Regular cardiac myocyte (primary cell): ENCODE results near the gene ERCC6L. TPM values are rescaled to one million over a fixed set of nuclear protein-coding genes. Genes with fewer than 3 reads are reported as not detected.

ENCODE experiments used
- total RNA-seq: library from RNA; depleted of rRNA; stranded (reverse); fragments of >200 nt; gene quantifications from 2 replicates; pipeline ENCODE4 v1.2.3, GENCODE V29; 2014

ERCC6L gene, protein sequence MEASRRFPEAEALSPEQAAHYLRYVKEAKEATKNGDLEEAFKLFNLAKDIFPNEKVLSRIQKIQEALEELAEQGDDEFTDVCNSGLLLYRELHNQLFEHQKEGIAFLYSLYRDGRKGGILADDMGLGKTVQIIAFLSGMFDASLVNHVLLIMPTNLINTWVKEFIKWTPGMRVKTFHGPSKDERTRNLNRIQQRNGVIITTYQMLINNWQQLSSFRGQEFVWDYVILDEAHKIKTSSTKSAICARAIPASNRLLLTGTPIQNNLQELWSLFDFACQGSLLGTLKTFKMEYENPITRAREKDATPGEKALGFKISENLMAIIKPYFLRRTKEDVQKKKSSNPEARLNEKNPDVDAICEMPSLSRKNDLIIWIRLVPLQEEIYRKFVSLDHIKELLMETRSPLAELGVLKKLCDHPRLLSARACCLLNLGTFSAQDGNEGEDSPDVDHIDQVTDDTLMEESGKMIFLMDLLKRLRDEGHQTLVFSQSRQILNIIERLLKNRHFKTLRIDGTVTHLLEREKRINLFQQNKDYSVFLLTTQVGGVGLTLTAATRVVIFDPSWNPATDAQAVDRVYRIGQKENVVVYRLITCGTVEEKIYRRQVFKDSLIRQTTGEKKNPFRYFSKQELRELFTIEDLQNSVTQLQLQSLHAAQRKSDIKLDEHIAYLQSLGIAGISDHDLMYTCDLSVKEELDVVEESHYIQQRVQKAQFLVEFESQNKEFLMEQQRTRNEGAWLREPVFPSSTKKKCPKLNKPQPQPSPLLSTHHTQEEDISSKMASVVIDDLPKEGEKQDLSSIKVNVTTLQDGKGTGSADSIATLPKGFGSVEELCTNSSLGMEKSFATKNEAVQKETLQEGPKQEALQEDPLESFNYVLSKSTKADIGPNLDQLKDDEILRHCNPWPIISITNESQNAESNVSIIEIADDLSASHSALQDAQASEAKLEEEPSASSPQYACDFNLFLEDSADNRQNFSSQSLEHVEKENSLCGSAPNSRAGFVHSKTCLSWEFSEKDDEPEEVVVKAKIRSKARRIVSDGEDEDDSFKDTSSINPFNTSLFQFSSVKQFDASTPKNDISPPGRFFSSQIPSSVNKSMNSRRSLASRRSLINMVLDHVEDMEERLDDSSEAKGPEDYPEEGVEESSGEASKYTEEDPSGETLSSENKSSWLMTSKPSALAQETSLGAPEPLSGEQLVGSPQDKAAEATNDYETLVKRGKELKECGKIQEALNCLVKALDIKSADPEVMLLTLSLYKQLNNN
- 0.56 and 11.3 TPM in 2 replicates for total RNA-seq

DNA sequence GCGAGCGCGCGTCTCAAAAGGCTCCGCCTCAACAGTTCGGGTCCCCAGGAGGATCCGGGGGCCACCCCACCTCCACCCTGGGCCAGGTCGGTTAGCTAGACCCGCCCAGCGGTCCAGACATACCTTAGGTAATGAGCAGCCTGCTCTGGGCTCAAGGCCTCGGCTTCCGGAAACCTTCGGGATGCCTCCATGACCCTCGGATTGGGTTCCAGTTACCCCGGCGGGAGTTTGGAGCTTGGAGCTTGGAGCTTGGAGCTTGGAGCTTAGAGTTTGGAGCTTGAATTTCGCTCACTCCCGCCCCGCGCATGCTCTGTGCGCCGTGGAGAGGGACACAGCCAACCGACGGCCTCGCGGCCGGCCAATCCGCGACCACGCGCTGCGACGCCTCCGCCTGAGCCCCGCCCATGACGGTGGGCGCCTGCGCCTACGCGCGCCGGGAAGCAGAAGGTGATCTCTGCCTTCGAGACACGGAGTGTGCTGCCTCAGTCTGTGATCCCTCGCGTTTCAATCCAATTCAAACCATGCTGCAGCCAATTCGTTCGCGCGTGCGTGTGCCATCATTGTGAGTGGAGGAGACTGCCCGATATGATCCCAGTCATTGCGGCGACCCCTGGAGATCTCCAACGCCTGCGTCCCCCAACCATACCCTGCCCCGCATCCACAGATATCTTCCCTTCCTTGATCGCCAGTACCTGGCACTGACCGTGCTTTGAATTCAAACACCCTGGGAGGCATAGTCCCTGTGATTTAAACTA is at the start of gene ERCC6L:
TSS of gene ERCC6L (minus strand) at position 307 of the 755 bp plus-strand sequence. CDS start at position 191, 116 bp downstream.

DNA sequence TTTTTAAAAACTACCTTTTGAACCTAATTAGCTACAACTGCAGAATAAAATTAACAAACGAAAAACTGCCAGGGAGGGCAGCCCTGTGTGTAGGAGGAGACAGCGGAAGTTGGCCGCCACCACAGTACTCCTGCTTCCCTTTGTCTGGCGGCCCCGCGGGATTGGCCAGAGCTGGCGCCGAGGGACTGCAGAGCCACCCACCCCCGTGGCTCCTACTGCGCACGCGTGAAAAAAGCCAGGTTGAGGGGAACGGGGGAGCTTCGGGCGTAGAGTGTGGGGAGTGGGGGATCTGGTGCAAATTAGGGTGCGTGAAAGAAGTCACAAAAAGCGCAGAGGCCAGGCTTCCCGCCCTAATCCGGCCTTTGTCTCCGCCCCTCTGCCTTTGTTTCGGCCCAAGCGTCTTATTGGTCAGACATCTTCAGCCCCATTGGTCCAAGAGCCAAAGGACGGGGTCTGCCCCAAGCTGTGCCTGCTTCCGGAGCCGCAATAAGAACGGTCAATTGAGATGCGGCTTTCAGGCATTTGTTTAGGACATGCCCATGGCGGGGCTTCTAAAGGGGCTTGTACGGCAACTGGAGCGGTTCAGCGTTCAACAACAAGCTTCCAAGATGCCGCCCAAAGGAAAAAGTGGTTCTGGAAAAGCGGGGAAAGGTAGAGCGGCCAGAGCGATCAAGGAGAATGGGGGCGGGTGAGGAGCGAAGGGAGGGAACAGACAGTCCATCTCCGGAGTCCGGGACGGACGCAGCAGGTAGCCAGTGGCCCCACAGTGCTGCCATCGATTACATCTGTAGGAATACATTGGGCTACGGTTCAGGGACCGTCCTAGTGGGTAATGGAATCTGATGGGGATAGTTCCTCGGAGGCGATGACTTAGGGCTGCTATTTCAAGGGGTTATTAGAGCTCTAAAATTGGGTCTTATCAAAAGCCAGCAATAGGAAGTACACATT is 57.4 kb downstream of the ERCC6L start, which contains the start of gene PIN4:
TSS of gene PIN4 (plus strand) at position 580 of the 948 bp plus-strand sequence. CDS start at position 609, 29 bp downstream.

Other genes with a start within 250 kb of the ERCC6L start
- 2.0 and 3.3 TPM in 2 replicates for gene RTL5, start 107.1 kb downstream of the ERCC6L start, total RNA-seq
- 9.6 and 13.6 TPM in 2 replicates for gene PIN4, start 57.3 kb downstream of the ERCC6L start, total RNA-seq
- 746 and 1,253 TPM in 2 replicates for gene RPS4X, start 38.2 kb upstream of the ERCC6L start, total RNA-seq
- not detected in 2 replicates for gene CITED1, start 66.9 kb upstream of the ERCC6L start, total RNA-seq